GM18870 (cell line): ENCODE measurements around the gene DTX4.
A peak's percentile ranks its signal among the peaks of the same experiment; 100 is the strongest.

Experiments
- ATAC-seq: cut with Tn5 transposase; IDR thresholded peaks from one replicate; pipeline ENCODE4 v1.9.1; 2021; ENCODE audit warnings: moderate library complexity; ENCODE audit not compliant: unreplicated experiment

DTX4 gene

GRCh38 chr11:59216641-59217564, 45.0 kb downstream of the DTX4 start:
- ATAC-seq, result peak; percentile 91

- ATAC-seq, result no peak
Observed at GRCh38 chr11:59218319-59218718, 46.4 kb downstream of the DTX4 start.

GRCh38 chr11:59218893-59219292, 47.0 kb downstream of the DTX4 start:
- no peak for ATAC-seq

- ATAC-seq, result no peak
Observed at GRCh38 chr11:59219836-59220235, 47.9 kb downstream of the DTX4 start.

- ATAC-seq, result no peak
Observed at GRCh38 chr11:59221441-59221840, 49.5 kb downstream of the DTX4 start.

GRCh38 chr11:59222464-59223060, 50.6 kb downstream of the DTX4 start:
- ATAC-seq, result no peak

- ATAC-seq, result no peak
Observed at GRCh38 chr11:59223177-59223576, 51.2 kb downstream of the DTX4 start.

- ATAC-seq, result no peak
Observed at GRCh38 chr11:59223611-59224010, 51.7 kb downstream of the DTX4 start.

- peak; percentile 26 for ATAC-seq
Observed at GRCh38 chr11:59224351-59224928, 52.5 kb downstream of the DTX4 start.

GRCh38 chr11:59225017-59225416, 53.1 kb downstream of the DTX4 start:
- peak; percentile 68 for ATAC-seq

- no peak for ATAC-seq
Observed at GRCh38 chr11:59226396-59226795, 54.5 kb downstream of the DTX4 start.

GRCh38 chr11:59240322-59240721, 68.4 kb downstream of the DTX4 start:
- no peak for ATAC-seq

GRCh38 chr11:59243633-59244032, 71.7 kb downstream of the DTX4 start:
- no peak for ATAC-seq

- no peak for ATAC-seq
Observed at GRCh38 chr11:59247531-59248227, 75.7 kb downstream of the DTX4 start.

GRCh38 chr11:59249535-59249934, 77.6 kb downstream of the DTX4 start:
- no peak for ATAC-seq

- ATAC-seq, result no peak
Observed at GRCh38 chr11:59253001-59253400, 81.1 kb downstream of the DTX4 start.

- ATAC-seq, result no peak
Observed at GRCh38 chr11:59254286-59254685, 82.4 kb downstream of the DTX4 start.

- ATAC-seq, result no peak
Observed at GRCh38 chr11:59255281-59255680, 83.3 kb downstream of the DTX4 start.
